Mesodermal cell (in vitro differentiated cells): ENCODE measurements around the gene RAB31.

Experiments
- H3K27ac ChIP-seq: 2 replicates; pipeline ENCODE4 v1.7.0; 2013; ENCODE audit warnings: mild to moderate bottlenecking, low read depth, low read length, moderate library complexity; ENCODE audit not compliant: severe bottlenecking
- H3K36me3 ChIP-seq: 2 replicates; pipeline ENCODE4 v1.7.1; 2013; ENCODE audit warnings: mild to moderate bottlenecking, low read length, moderate library complexity; ENCODE audit not compliant: control insufficient read depth, insufficient read depth
- H3K4me1 ChIP-seq: one replicate; pipeline ENCODE4 v1.7.1; 2013; ENCODE audit warnings: mild to moderate bottlenecking, low read length; ENCODE audit not compliant: insufficient read depth, control insufficient read depth, poor library complexity, severe bottlenecking
- H3K4me3 ChIP-seq: 2 replicates; pipeline ENCODE4 v1.7.0; 2013; ENCODE audit warnings: low read length, control low read depth, mild to moderate bottlenecking; ENCODE audit not compliant: insufficient read depth, poor library complexity, severe bottlenecking; ENCODE audit errors: extremely low read depth
- H3K9me3 ChIP-seq: 2 replicates; pipeline ENCODE4 v1.7.1; 2013; ENCODE audit warnings: mild to moderate bottlenecking, low read length, moderate library complexity; ENCODE audit not compliant: control insufficient read depth
- WGBS, 2 experiments: methylation state at CpG; one replicate each; pipeline ENCODE4 v1.1.5; 2013; ENCODE audit warnings: missing lambda C conversion rate in 2 of 2; ENCODE audit not compliant: insufficient coverage in 2 of 2; 5-methylcytosine and 5-hydroxymethylcytosine counted together

Gene RAB31

DNA sequence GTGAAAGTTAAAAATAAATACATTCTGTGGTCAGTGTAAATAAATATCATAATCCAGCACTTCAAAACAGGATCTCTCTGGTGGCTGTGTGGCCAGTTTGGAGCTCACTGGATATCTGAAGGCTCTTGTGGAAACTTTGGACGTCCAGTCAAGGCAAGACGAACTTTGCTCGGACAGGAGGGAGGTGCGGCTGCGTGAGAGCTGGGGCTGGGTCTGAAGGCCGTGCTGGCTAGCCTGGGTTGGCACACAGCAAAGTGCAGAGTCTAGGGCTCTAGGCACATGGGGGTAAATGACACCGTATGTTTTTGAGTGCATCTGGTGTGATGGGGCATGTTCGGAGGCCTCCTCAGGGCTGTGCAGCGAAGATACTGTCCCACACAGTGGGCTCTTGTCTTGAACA lies 98.8 kb downstream of the RAB31 start:
- Histone ChIP-seq H3K4me3 (no peak overlapping the region), H3K27ac (no peak overlapping the region), H3K36me3 (peaks cover 39% of the 10 kb centered on the region), H3K4me1 (peaks cover 33% of the 10 kb centered on the region), H3K9me3 (no peaks in the 10 kb centered on the region)
- 98 to 99% methylated on average over 9 of the region's 9 CpGs for WGBS, 2 experiments

DNA sequence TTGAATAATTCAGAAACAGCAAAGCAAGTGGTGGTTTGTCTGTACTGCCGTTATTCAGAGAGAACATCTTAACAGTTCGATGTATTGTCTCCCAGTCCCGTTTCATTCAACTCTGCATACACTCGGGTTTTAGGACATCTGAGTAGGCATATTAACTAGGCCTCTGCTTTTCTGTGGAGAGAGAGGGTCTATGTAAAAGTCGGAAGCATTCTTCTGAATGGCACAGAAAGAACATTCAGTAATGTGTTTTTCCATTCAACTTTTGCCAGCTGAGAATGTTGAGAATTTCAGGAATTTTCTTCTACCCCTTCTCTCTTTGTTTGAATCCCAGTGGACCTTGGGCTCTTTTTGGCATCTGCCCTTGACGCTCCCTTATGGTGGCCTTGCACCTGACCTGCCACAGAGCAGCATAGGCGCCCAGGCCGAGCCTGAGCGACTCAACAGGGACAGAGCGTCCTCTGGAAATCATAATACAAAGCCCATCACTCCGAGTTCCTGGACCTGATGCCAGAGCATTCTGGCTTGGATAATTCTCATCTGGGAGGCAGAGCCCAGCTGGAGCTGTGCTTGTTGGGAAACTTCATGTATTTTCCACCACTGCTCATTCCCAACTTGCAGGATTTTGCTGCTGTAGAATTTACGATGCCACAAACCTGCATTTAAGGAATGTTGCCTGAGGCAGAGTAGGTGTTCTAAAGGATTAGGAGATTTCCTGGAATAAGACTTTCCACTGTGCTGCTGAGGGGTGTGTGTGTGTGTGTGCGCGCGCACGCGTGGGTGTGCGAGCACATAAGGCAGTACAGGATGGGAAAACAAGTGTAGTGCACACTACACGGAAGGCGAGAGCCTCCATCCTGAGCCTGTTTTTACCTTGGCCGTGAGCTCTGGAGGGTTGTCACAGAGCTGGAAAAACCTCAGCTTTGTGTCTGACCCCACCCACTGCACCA lies 100.5 kb downstream of the RAB31 start:
- Histone ChIP-seq H3K36me3 (peaks cover 34% of the 10 kb centered on the region), H3K4me1 (peaks cover 25% of the 10 kb centered on the region), H3K4me3 (no peak overlapping the region), H3K9me3 (no peaks in the 10 kb centered on the region), H3K27ac (peak overlapping the region; percentile 63)
- WGBS, 2 experiments = 78 to 81% methylated on average over 15 to 18 of the region's 21 CpGs

DNA sequence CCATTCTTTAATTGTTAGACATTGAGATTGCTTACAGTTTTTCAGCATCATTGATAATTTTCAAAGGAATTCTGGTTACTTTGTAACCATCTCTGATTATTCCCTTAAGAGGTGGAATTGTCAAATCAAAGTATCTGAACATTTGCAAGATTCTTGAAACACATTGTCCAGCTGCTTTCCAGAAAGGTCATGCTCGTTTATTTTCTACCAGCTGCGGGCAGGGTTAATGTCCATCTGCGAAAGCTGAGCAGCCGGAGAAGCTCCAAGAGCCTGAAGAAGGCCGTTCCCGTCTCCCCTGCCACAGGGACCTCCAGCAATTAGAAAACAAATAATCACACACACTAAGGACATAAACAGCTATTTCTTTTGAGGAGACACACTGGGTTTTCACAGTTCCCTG lies 101.6 kb downstream of the RAB31 start:
- Histone ChIP-seq H3K27ac (no peak overlapping the region), H3K4me3 (no peak overlapping the region), H3K4me1 (peaks cover 25% of the 10 kb centered on the region), H3K36me3 (peaks cover 23% of the 10 kb centered on the region), H3K9me3 (no peaks in the 10 kb centered on the region)
- WGBS, 2 experiments = 82 to 99% methylated on average over 5 to 6 of the region's 6 CpGs

DNA sequence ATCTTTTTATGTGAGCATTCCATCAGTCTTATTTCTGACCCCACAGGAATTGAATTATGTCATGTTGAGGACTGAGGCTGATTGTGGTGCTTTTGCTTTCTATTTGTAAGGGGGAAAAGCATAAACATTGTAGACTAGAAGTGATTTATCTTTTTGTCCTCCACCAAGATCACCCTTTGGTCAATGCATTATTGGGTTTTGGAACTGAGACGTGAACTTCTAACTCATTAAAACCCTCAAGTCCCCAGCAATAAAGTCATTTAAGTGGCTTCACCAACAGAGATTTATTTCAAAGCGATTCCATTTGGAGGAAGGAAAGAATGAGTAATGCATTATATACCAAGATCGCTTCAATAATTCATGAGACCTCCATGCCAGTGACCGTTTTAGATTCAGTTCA lies 102.2 kb downstream of the RAB31 start:
- Histone ChIP-seq H3K4me3 (no peak overlapping the region), H3K36me3 (peaks cover 20% of the 10 kb centered on the region), H3K27ac (no peak overlapping the region), H3K4me1 (peaks cover 25% of the 10 kb centered on the region), H3K9me3 (no peaks in the 10 kb centered on the region)
- 89 to 90% methylated on average over 1 to 3 of the region's 4 CpGs for WGBS, 2 experiments

- WGBS, 2 experiments = 84 to 85% methylated on average over 8 of the region's 14 CpGs
- H3K4me3 ChIP-seq = no peak overlapping the region
- H3K9me3 ChIP-seq = no peaks in the 10 kb centered on the region
- no peak overlapping the region for H3K27ac ChIP-seq
- peaks cover 25% of the 10 kb centered on the region for H3K4me1 ChIP-seq
- peaks cover 12% of the 10 kb centered on the region for H3K36me3 ChIP-seq
These were observed 103.0 kb downstream of the RAB31 start for GRCh38 chr18:9810994-9811705.

GRCh38 chr18:9811978-9812377 lies 103.9 kb downstream of the RAB31 start:
- Histone ChIP-seq H3K4me1 (peaks cover 25% of the 10 kb centered on the region), H3K9me3 (no peaks in the 10 kb centered on the region), H3K36me3 (peaks cover 11% of the 10 kb centered on the region), H3K27ac (no peak overlapping the region), H3K4me3 (no peak overlapping the region)
- WGBS, 2 experiments = 40 to 90% methylated on average over 1 to 2 of the region's 5 CpGs

GRCh38 chr18:9814431-9814830 lies 106.3 kb downstream of the RAB31 start:
- Histone ChIP-seq H3K4me3 (no peak overlapping the region), H3K9me3 (peaks cover 4% of the 10 kb centered on the region), H3K36me3 (peaks cover 32% of the 10 kb centered on the region), H3K27ac (no peak overlapping the region), H3K4me1 (peaks cover 8% of the 10 kb centered on the region)
- WGBS, 2 experiments = 100% methylated on average over 1 of the region's 4 CpGs; no CpG with 5 or more reads in 1 of the 2 experiments

DNA sequence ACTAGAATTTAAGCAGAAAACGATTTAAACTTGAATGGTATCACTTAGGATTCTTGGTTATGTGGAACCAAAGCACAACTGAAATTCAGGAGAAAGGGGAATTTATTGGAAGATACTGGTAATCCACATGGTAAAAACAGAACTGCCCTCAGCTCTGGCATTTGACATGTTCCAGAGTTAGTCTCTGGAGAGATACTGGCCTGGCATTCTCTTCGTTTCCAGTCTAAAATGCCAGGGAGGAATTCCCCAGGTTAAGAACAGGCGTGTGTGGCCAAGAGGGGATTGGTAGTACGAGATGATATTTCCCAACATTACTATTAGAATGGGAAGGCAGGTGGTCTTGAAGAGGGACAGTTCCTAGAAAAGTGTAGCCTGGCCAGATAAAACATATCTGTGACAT lies 109.2 kb downstream of the RAB31 start:
- H3K4me3 ChIP-seq = no peak overlapping the region
- H3K4me1 ChIP-seq = no peaks in the 10 kb centered on the region
- 91 to 97% methylated on average over 2 of the region's 4 CpGs for WGBS, 2 experiments
- H3K9me3 ChIP-seq = peaks cover 4% of the 10 kb centered on the region
- H3K36me3 ChIP-seq = peaks cover 32% of the 10 kb centered on the region
- H3K27ac ChIP-seq = no peak overlapping the region

- peaks cover 34% of the 10 kb centered on the region for H3K36me3 ChIP-seq
These were observed 109.8 kb downstream of the RAB31 start for GRCh38 chr18:9817725-9818422.

DNA sequence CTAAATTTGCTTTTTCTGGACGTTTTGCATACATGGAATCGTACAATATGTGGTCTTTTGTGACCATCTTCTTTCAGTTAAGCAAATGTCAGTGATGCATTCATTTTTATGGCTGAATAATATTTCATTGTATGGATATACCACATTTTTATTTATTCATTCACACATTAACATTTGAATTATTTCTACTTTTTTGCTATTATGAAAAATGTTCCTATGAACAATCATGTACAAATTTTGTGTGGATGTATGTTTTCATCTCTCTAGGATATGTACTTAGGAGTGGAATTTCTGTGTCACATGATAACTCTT lies 110.3 kb downstream of the RAB31 start:
- Histone ChIP-seq H3K4me1 (no peaks in the 10 kb centered on the region), H3K9me3 (peaks cover 4% of the 10 kb centered on the region), H3K36me3 (peaks cover 39% of the 10 kb centered on the region), H3K4me3 (no peak overlapping the region), H3K27ac (no peak overlapping the region)
- no CpG with 5 or more reads among the region's 2 CpGs for WGBS, 2 experiments

More at GRCh38 chr18:9817725-9818422, 109.8 kb downstream of the RAB31 start:
- no peak overlapping the region for H3K27ac ChIP-seq
- no peaks in the 10 kb centered on the region for H3K4me1 ChIP-seq
- 90 to 93% methylated on average over 2 to 3 of the region's 8 CpGs for WGBS, 2 experiments
- H3K9me3 ChIP-seq = peaks cover 4% of the 10 kb centered on the region
- H3K4me3 ChIP-seq = no peak overlapping the region
